Suprapubic skin (tissue), 4 donors: ENCODE data around the gene ZBTB2. TPM values are rescaled to one million over a fixed set of nuclear protein-coding genes. Genes with fewer than 3 reads are reported as not detected.

Experiments used
- DNase-seq, 2 donors: peaks; one replicate each; pipeline ENCODE4 v3.0.0-alpha.2; 2019; ENCODE audit warnings: low spot score in 2 of 2
- H3K27ac ChIP-seq: fragments of 200-600 bp; sonication (generic); one replicate; pipeline ENCODE4 v1.5.1; 2019
- H3K27me3 ChIP-seq: fragments of 200-600 bp; sonication (generic); one replicate; pipeline ENCODE4 v1.5.1; 2019
- H3K36me3 ChIP-seq: fragments of 200-600 bp; sonication (generic); one replicate; pipeline ENCODE4 v1.5.1; 2019
- H3K4me1 ChIP-seq: fragments of 200-600 bp; sonication (generic); one replicate; pipeline ENCODE4 v1.5.1; 2019
- H3K4me3 ChIP-seq: fragments of 200-600 bp; sonication (generic); one replicate; pipeline ENCODE4 v1.5.1; 2019; ENCODE audit warnings: mild to moderate bottlenecking
- H3K9me3 ChIP-seq: fragments of 200-600 bp; sonication (generic); one replicate; pipeline ENCODE4 v1.5.1; 2019
- CTCF ChIP-seq, 2 donors: fragments of 200-600 bp in 1 of 2; fragments of 450-650 bp in 1 of 2; sonication (generic) in 1 of 2; IDR thresholded peaks; one replicate each; pipeline ENCODE4 v1.5.1; 2016 to 2019; ENCODE audit warnings: antibody characterized with exemption in 2 of 2, mild to moderate bottlenecking in 1 of 2, moderate library complexity in 1 of 2
- EP300 ChIP-seq: sonication (generic); formaldehyde crosslinking; IDR thresholded peaks from one replicate; pipeline ENCODE4 v1.6.1; 2017; ENCODE audit warnings: antibody characterized with exemption
- POLR2A ChIP-seq, 2 donors: fragments of 450-650 bp; IDR thresholded peaks; one replicate each; pipeline ENCODE4 v1.6.1; 2017; ENCODE audit warnings: antibody characterized with exemption in 2 of 2, mild to moderate bottlenecking in 2 of 2, moderate library complexity in 2 of 2
- POLR2AphosphoS5 ChIP-seq, 3 donors: sonication (generic); formaldehyde crosslinking; IDR thresholded peaks; one replicate each; pipeline ENCODE4 v1.6.1; 2017; ENCODE audit warnings: antibody characterized with exemption in 3 of 3
- WGBS: methylation state at CpG from one replicate; pipeline ENCODE4 v1.1.5; 2018; 5-methylcytosine and 5-hydroxymethylcytosine counted together
- total RNA-seq, 4 donors: library from RNA; depleted of rRNA; stranded (reverse); fragments of >200 nt; gene quantifications; one replicate each; pipeline ENCODE4 v1.1.0, GENCODE V29; 2016

The ZBTB2 gene
- total RNA-seq, 4 donors from 2014 or later: 9.5 to 17.5 (median 13.0) TPM

GRCh38 chr6:151390851-151391470 lies 398 bp downstream of the ZBTB2 start:
- peak overlapping the region; percentile 85 for H3K4me3 ChIP-seq
- DNase-seq: peak; percentile 88 to 89
- H3K9me3 ChIP-seq: no peaks in the 10 kb centered on the region
- TF ChIP-seq POLR2AphosphoS5 (IDR thresholded peaks at IDR 0.05) (no peak), POLR2A (IDR thresholded peaks at IDR 0.05) (no peak), EP300 (no peak), CTCF (IDR thresholded peaks at IDR 0.05) (no peak)
- peak overlapping the region; percentile 96 for H3K27ac ChIP-seq
- H3K36me3 ChIP-seq: no peaks in the 10 kb centered on the region
- no peaks in the 10 kb centered on the region for H3K27me3 ChIP-seq
- H3K4me1 ChIP-seq: peaks cover 53% of the 10 kb centered on the region
- 0% methylated on average over 3 of the region's 78 CpGs for WGBS

GRCh38 chr6:151390276-151390850 lies 996 bp downstream of the ZBTB2 start:
- Histone ChIP-seq H3K4me1 (peaks cover 49% of the 10 kb centered on the region), H3K27ac (peak overlapping the region; percentile 96), H3K4me3 (peak overlapping the region; percentile 85), H3K9me3 (no peaks in the 10 kb centered on the region), H3K27me3 (no peaks in the 10 kb centered on the region), H3K36me3 (no peaks in the 10 kb centered on the region)
- WGBS: 0% methylated on average over 2 of the region's 79 CpGs
- no peak for TF ChIP-seq CTCF (IDR thresholded peaks at IDR 0.05)
- TF ChIP-seq EP300: no peak
- TF ChIP-seq POLR2AphosphoS5 (IDR thresholded peaks at IDR 0.05): peak in 1 of 3 donors; percentile 71
- peak; percentile 19 to 44 for TF ChIP-seq POLR2A (IDR thresholded peaks at IDR 0.05)
- DNase-seq: peak; percentile 97 to 98

- H3K4me1 ChIP-seq: peaks cover 45% of the 10 kb centered on the region
- under 1% methylated on average over 35 of the region's 54 CpGs for WGBS
These were observed 1.6 kb downstream of the ZBTB2 start for GRCh38 chr6:151389618-151390275.

GRCh38 chr6:151388997-151389617 lies 2.3 kb downstream of the ZBTB2 start:
- no peak for DNase-seq
- Histone ChIP-seq H3K27ac (peak overlapping the region; percentile 96), H3K4me3 (peak overlapping the region; percentile 85), H3K4me1 (peaks cover 39% of the 10 kb centered on the region), H3K9me3 (no peaks in the 10 kb centered on the region), H3K27me3 (no peaks in the 10 kb centered on the region), H3K36me3 (no peaks in the 10 kb centered on the region)
- no peak for TF ChIP-seq CTCF (IDR thresholded peaks at IDR 0.05)
- TF ChIP-seq EP300: no peak
- TF ChIP-seq POLR2A (IDR thresholded peaks at IDR 0.05): no peak
- TF ChIP-seq POLR2AphosphoS5 (IDR thresholded peaks at IDR 0.05): no peak
- 32% methylated on average over 12 of the region's 12 CpGs for WGBS

More at GRCh38 chr6:151389618-151390275, 1.6 kb downstream of the ZBTB2 start:
- Histone ChIP-seq H3K27ac (peak overlapping the region; percentile 96), H3K27me3 (no peaks in the 10 kb centered on the region), H3K4me3 (peak overlapping the region; percentile 85), H3K9me3 (no peaks in the 10 kb centered on the region), H3K36me3 (no peaks in the 10 kb centered on the region)
- TF ChIP-seq EP300: no peak
- peak in 2 of 3 donors; percentile 7 to 60 for TF ChIP-seq POLR2AphosphoS5 (IDR thresholded peaks at IDR 0.05)
- peak in 1 of 2 donors; percentile 62 for TF ChIP-seq POLR2A (IDR thresholded peaks at IDR 0.05)
- TF ChIP-seq CTCF (IDR thresholded peaks at IDR 0.05): no peak
- DNase-seq: peak; percentile 86 to 87
